GM08714 (cell line): ENCODE data around the gene MICAL3.

ENCODE experiments used
- H3K4me3 ChIP-seq: fragments of 200-500 bp; sonication (Bioruptor generic); 2 replicates; pipeline ENCODE4 v1.5.1; 2014; ENCODE audit warnings: mild to moderate bottlenecking, low read length, inconsistent platforms
- ZNF274 ChIP-seq: IDR thresholded peaks from 2 replicates; pipeline ENCODE4 v1.6.1; 2012; ENCODE audit warnings: mild to moderate bottlenecking, low read depth, low read length

The MICAL3 gene

DNA sequence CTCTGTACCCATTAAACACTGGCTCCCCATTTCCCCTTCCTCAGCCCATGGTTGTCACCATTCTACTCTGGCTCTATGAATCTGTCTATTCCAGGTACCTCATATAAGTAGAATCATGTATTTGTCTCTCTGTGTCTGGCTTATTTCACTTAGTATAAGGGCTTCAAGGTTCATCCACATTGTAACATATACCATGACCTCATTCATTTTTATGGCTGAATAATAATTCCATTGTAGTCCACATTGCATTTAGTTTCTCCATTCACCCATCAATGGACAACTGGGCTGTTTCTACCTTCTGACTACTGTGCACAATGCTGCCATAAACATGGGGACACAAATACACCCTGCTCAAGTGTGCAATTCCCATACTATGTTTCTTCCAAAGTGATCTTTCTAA is 97.3 kb downstream of the MICAL3 start:
- H3K4me3 ChIP-seq = no peak overlapping the region

GRCh38 chr22:17926516-17926915 is 97.8 kb downstream of the MICAL3 start:
- no peak for TF ChIP-seq ZNF274
- no peak overlapping the region for H3K4me3 ChIP-seq

More for the DNA sequence above, 97.3 kb downstream of the MICAL3 start:
- no peak for TF ChIP-seq ZNF274

DNA sequence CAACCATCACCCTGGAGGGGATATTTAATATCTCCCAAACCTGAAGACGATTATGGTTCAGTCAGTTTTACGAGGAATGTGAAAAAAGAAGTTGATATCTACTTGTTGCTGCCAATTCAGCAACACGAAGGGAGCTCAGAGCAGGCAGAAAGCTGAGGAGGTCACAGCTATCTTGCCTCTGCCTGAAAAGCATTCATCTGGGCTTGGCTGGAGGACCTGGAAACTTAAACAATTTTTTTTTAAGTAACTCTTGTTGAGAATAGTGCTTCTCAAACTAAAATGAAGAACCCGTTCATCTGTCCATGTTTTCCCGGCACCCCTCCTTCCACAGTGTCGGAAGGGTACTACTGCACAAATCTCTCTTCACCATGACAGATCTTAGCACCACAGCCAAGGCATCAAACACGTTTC is 98.9 kb downstream of the MICAL3 start:
- no peak for TF ChIP-seq ZNF274
- H3K4me3 ChIP-seq = no peak overlapping the region

GRCh38 chr22:17924735-17925364 is 99.5 kb downstream of the MICAL3 start:
- H3K4me3 ChIP-seq = no peak overlapping the region
- TF ChIP-seq ZNF274 = no peak

- no peak overlapping the region for H3K4me3 ChIP-seq
- no peak for TF ChIP-seq ZNF274
Measured at GRCh38 chr22:17924076-17924475, 100.3 kb downstream of the MICAL3 start.

GRCh38 chr22:17922925-17923903 is 101.1 kb downstream of the MICAL3 start:
- no peak for TF ChIP-seq ZNF274
- no peak overlapping the region for H3K4me3 ChIP-seq

- H3K4me3 ChIP-seq = no peak overlapping the region
- TF ChIP-seq ZNF274 = no peak
Measured at GRCh38 chr22:17921871-17922821, 102.2 kb downstream of the MICAL3 start.

DNA sequence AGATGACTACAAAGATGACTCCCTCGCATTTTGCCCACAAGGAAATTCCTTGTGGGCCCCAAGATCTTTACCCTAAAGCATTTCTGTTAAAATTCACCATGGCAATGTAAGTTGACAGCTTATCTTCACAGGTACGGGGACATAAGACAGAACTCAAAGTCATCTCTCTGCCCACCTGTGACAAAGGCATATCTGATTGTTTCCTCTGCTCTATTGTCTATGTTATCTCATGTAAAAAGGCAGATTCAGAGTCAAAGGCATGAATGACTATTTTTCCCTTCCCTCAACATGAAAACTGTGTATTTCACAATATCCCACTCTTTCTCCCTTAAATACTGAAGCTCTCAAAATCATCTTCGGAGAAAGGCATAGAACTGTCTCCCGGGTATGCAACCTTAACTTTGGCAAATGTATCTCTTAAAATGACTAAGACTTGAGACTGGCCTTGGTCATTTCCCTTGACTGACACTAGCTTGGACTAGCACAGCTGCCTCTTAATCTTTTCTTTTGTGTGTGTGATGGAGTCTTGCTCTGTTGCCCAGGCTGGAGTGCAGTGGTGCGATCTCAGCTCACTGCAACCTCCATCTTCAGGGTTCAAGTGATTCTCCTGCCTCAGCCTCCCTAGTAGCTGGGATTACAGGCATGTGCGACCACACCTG is 103.2 kb downstream of the MICAL3 start:
- no peak overlapping the region for H3K4me3 ChIP-seq
- no peak for TF ChIP-seq ZNF274

GRCh38 chr22:17920145-17920605 is 104.2 kb downstream of the MICAL3 start:
- H3K4me3 ChIP-seq = no peak overlapping the region
- no peak for TF ChIP-seq ZNF274

DNA sequence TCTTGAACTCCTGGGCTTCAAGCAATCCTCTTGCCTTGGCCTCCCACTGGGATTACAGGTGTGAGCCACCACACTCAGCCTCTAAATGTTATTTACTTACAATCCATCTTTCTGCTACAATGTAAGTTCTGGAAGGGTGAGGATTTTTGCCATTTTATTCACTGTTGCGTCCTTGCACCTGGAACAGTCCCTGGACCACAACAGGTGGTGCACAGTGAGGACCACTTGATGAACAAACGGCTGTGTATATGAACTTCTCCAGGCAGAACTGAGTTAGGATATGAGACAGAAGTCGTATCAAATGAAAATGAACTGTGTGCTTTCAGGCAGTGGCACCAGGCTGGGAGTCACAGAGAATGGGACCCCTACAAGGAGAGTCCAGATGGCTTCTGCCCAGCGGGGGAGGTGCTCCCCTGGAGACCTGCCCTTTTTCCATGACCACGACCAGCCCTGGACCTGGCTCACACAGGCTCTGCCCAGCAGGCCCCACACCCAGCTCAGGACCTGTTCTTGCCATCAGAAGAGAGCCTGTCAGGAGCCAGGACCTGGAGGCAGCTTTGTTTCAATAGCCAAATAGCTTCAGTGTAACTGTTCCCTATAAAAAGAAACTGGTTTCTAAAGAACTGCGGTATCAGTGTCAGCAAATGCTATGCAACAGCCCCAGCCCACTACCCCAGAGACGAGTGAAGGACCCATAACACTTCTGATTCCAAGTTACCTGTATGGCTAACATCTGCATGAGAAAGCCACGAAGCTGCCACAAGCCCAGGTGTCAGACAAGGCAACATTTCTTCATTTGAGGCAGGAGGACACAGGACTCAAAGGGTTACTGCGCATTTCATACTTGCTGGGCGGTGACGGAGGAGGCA is 104.9 kb downstream of the MICAL3 start:
- TF ChIP-seq ZNF274 = no peak
- H3K4me3 ChIP-seq = no peak overlapping the region

DNA sequence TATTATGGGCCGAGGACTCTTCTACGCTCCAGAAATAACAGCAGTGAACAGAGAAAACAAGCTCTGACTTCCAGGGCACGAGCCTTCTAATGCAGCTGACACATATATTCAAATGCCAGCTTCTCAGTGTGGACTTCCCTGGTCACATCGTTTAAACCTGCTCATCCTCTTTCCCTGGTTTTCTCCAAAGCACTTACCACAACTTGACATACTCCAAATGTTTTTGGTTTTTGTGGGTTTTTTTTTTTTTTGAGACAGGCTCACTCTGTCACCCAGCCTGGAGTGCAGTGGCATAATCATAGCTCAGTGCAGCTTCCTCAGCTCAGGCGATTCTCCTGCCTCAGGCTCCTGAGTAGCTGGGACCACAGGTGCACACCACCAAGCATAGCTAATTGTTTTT is 105.5 kb downstream of the MICAL3 start:
- no peak overlapping the region for H3K4me3 ChIP-seq
- no peak for TF ChIP-seq ZNF274

- TF ChIP-seq ZNF274 = no peak
Measured at GRCh38 chr22:17917490-17917983, 106.8 kb downstream of the MICAL3 start.

More at GRCh38 chr22:17917490-17917983, 106.8 kb downstream of the MICAL3 start:
- H3K4me3 ChIP-seq = no peak overlapping the region
